NCI-H524 treated with DMSO at 0.1 percent for 48 hours (cell line): ENCODE measurements around the gene RMI1.

Source experiments
- DNase-seq: peaks from one replicate; lab custom pipeline; 2025; lab: John Stamatoyannopoulos, UW

Gene RMI1

GRCh38 chr9:83969602-83970001 is 11.0 kb upstream of the RMI1 start:
- no peak for DNase-seq

GRCh38 chr9:83971485-83971884 is 9.1 kb upstream of the RMI1 start:
- DNase-seq: no peak

- DNase-seq: no peak
Observed at GRCh38 chr9:83972286-83972685, 8.3 kb upstream of the RMI1 start.

GRCh38 chr9:83975300-83975699 is 5.3 kb upstream of the RMI1 start:
- no peak for DNase-seq

- no peak for DNase-seq
Observed at GRCh38 chr9:83976372-83976771, 4.2 kb upstream of the RMI1 start.

GRCh38 chr9:83977196-83977595 is 3.4 kb upstream of the RMI1 start:
- DNase-seq: no peak

- DNase-seq: no peak
Observed at GRCh38 chr9:83978992-83979811, 1.4 kb upstream of the RMI1 start.

- peak; percentile 11 for DNase-seq
Observed at GRCh38 chr9:83979812-83980394, 702 bp upstream of the RMI1 start, which contains the start of gene HNRNPK. Gene HNRNPK (minus strand): TSS chr9:83980215. CDS start chr9:83978252, 1,963 bp downstream.

- no peak for DNase-seq
Observed at GRCh38 chr9:83981126-83981871, 694 bp downstream of the RMI1 start.

- DNase-seq: no peak
Observed at GRCh38 chr9:83986195-83986594, 5.6 kb downstream of the RMI1 start.

GRCh38 chr9:83986765-83987401 is 6.3 kb downstream of the RMI1 start:
- DNase-seq: no peak

- no peak for DNase-seq
Observed at GRCh38 chr9:83987402-83987791, 6.8 kb downstream of the RMI1 start.

GRCh38 chr9:83988411-83988810 is 7.8 kb downstream of the RMI1 start:
- no peak for DNase-seq

GRCh38 chr9:83991355-83991754 is 10.8 kb downstream of the RMI1 start:
- no peak for DNase-seq

- DNase-seq: no peak
Observed at GRCh38 chr9:83992407-83992806, 11.8 kb downstream of the RMI1 start.

- DNase-seq: no peak
Observed at GRCh38 chr9:83992901-83993300, 12.3 kb downstream of the RMI1 start.

- DNase-seq: no peak
Observed at GRCh38 chr9:83996126-83996525, 15.5 kb downstream of the RMI1 start.

- no peak for DNase-seq
Observed at GRCh38 chr9:83999141-83999918, 18.7 kb downstream of the RMI1 start.

GRCh38 chr9:84000186-84000585 is 19.6 kb downstream of the RMI1 start:
- DNase-seq: no peak

- DNase-seq: no peak
Observed at GRCh38 chr9:84001621-84002020, 21.0 kb downstream of the RMI1 start.

GRCh38 chr9:84002344-84002743 is 21.7 kb downstream of the RMI1 start:
- no peak for DNase-seq

GRCh38 chr9:84003246-84003645 is 22.6 kb downstream of the RMI1 start:
- DNase-seq: no peak
